Activated CD8-positive, alpha-beta T cell treated with anti-CD3 and anti-CD28 coated beads for 36 hours (primary cell): ENCODE results near the gene SBF2. TPM values are rescaled to one million over a fixed set of nuclear protein-coding genes. Genes with fewer than 3 reads are reported as not detected.

ENCODE experiments used
- ATAC-seq: fragments of 200-7000 bp; cut with Tn5 transposase; one replicate; pipeline ENCODE4 v1.10.0; 2021; ENCODE audit warnings: mild to moderate bottlenecking, moderate library complexity
- CTCF ChIA-PET: fragments of 350-600 bp; sonication (Branson Sonifier 250); formaldehyde crosslinking; loops from one replicate; lab custom pipeline; 2021; ENCODE audit warnings: antibody characterized with exemption; lab: Charles Lee
- POLR2A ChIA-PET: fragments of 350-600 bp; sonication (Branson Sonifier 250); formaldehyde crosslinking; loops from one replicate; lab custom pipeline; 2021; ENCODE audit warnings: antibody characterized with exemption; lab: Charles Lee
- DNase-seq: peaks from one replicate; pipeline ENCODE4 v3.0.0-alpha.2; 2020
- H3K27ac Mint-ChIP-seq: one replicate; pipeline ENCODE4 v1.8.0; 2021; ENCODE audit warnings: mild to moderate bottlenecking, mixed read lengths
- H3K27me3 Mint-ChIP-seq: one replicate; pipeline ENCODE4 v1.8.0; 2021; ENCODE audit warnings: mixed read lengths
- H3K36me3 Mint-ChIP-seq: one replicate; pipeline ENCODE4 v1.8.0; 2021; ENCODE audit warnings: low read depth, mixed read lengths
- H3K4me1 Mint-ChIP-seq: one replicate; pipeline ENCODE4 v1.8.0; 2021; ENCODE audit warnings: low read depth, mixed read lengths
- H3K4me3 Mint-ChIP-seq: one replicate; pipeline ENCODE4 v1.8.0; 2021; ENCODE audit warnings: mild to moderate bottlenecking, moderate library complexity, mixed read lengths
- H3K9me3 Mint-ChIP-seq: one replicate; pipeline ENCODE4 v1.8.0; 2021; ENCODE audit warnings: mixed read lengths
- intact Hi-C: fragments of 100-400 bp; cut with micrococcal nuclease; formaldehyde crosslinking; loops from one replicate; pipeline ENCODE4 v1.10.0; 2022
- total RNA-seq, 2 experiments: library from RNA; stranded (reverse); gene quantifications; one replicate each; pipeline ENCODE4 v1.2.3, GENCODE V29; 2021
- TF ChIP-seq, protein P1 (sequence below): fragments of 200-600 bp; IDR thresholded peaks from one replicate; pipeline ENCODE4 v1.8.0; 2022; ENCODE audit warnings: antibody characterized with exemption, mild to moderate bottlenecking

The SBF2 gene
- total RNA-seq, 2 experiments from 2014 or later: 10.0 to 11.0 TPM

DNA sequence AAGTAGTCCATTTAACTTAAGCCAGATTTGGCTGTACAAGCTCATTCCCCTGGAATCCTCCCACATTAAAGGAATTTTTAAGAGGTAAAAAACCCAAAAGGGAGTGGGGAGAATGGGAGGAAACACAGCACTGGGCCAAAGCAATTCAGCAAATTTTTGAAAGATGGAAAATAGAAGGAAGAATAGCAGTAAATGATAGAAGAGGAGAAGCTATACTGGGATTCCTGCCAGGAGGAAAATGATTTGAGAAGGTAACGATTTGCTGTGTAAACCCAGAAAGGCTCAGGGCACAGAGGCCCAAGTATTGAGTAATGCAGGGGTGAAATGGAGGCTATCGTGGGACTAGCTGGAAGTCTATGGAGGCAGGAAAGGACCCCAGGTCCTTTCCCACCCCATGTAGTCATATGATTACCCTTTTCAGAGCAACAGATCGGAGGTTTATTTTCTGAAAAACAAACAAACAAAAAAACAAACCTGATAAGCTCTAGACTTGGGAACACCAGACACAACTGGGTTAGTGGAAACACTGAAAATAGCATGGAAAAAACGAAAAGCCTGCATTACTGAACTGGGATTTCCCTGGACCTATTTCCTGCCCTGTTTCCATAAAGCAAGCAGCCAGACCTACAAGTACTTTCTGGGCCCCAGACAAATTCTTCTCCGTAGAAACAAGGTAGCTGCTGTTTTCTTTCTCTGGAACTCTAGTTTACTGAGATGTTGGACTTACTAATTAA lies 490.2 kb downstream of the SBF2 start:
- Mint-ChIP-seq H3K27ac (no peak overlapping the region), H3K27me3 (no peaks in the 10 kb centered on the region), H3K4me1 (peaks cover 17% of the 10 kb centered on the region), H3K36me3 (peaks cover 24% of the 10 kb centered on the region), H3K4me3 (no peak overlapping the region), H3K9me3 (no peaks in the 10 kb centered on the region)
- TF ChIP-seq, protein P1, sequence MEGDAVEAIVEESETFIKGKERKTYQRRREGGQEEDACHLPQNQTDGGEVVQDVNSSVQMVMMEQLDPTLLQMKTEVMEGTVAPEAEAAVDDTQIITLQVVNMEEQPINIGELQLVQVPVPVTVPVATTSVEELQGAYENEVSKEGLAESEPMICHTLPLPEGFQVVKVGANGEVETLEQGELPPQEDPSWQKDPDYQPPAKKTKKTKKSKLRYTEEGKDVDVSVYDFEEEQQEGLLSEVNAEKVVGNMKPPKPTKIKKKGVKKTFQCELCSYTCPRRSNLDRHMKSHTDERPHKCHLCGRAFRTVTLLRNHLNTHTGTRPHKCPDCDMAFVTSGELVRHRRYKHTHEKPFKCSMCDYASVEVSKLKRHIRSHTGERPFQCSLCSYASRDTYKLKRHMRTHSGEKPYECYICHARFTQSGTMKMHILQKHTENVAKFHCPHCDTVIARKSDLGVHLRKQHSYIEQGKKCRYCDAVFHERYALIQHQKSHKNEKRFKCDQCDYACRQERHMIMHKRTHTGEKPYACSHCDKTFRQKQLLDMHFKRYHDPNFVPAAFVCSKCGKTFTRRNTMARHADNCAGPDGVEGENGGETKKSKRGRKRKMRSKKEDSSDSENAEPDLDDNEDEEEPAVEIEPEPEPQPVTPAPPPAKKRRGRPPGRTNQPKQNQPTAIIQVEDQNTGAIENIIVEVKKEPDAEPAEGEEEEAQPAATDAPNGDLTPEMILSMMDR: no peak
- DNase-seq (no peak), ATAC-seq (no peak)
- CTCF ChIA-PET: interaction anchor here (0.6 to 1.1 kb wide), 2 partner anchors 23 to 268 kb away, joined by 3 read pairs; no protein-coding TSS in a partner anchor
- POLR2A ChIA-PET: no interaction called here
- intact Hi-C loops: no loop called here

DNA sequence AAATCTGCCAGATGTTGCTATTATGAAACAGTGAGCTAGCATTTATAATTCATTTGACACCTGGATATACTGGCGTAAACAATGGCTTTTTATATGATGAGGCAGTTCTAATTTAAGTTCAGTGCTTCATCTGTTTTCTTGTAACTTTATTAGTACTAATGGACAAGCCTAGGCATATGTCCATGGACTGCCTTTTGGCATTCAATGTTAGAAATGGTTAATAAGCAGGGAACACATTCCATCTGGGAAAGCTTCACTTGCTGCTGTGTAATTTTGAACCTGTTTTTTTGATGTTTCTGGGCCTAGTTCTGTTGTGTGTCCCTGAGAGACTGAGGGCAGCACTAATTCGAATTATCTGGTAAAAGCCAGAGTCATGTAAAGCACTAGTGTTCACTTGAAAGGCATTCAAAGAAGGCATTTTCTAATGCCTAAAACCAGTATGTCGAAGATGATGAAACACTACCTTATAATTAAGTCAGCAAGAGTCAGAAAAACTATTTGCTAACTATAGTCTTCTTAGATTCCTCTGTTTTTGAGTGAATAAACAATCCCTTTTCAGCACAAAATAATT lies 491.6 kb downstream of the SBF2 start:
- intact Hi-C loops: no loop called here
- DNase-seq (no peak), ATAC-seq (no peak)
- POLR2A ChIA-PET: interaction anchor here (0.6 kb wide), 1 partner anchor 13 kb away, joined by 3 read pairs; no protein-coding TSS in a partner anchor
- Mint-ChIP-seq H3K27me3 (no peaks in the 10 kb centered on the region), H3K4me3 (no peak overlapping the region), H3K4me1 (peaks cover 17% of the 10 kb centered on the region), H3K9me3 (no peaks in the 10 kb centered on the region), H3K36me3 (peaks cover 14% of the 10 kb centered on the region), H3K27ac (peak overlapping the region; percentile 6)
- TF ChIP-seq, protein P1: no peak
- CTCF ChIA-PET: interaction anchor here (0.9 to 1.4 kb wide), 3 partner anchors 44 to 518 kb away, joined by 3 to 4 read pairs (median 3); no protein-coding TSS in a partner anchor

DNA sequence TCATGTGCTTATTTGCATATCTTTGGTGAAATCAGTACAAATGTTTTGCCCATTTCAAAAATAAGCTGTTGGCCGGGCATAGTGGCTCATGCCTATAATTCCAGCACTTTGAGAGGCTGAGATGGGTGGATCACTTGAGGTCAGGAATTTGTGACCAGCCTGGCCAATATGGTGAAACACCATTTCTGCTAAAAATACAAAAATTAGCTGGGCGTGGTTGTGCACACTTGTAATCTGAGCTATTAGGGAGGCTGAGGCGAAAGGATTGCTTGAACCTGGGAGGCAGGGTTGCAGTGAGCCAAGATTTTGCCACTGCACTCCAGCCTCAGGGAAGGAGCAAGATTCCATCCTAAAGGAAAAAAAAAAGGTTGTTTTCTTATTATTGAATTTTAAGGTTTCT lies 494.1 kb downstream of the SBF2 start:
- no peaks in the 10 kb centered on the region for H3K9me3 Mint-ChIP-seq
- TF ChIP-seq, protein P1: no peak
- peaks cover 17% of the 10 kb centered on the region for H3K4me1 Mint-ChIP-seq
- no peak overlapping the region for H3K4me3 Mint-ChIP-seq
- H3K27ac Mint-ChIP-seq: no peak overlapping the region
- CTCF ChIA-PET: interaction anchor here (1.5 kb wide), 1 partner anchor 15 kb away, joined by 3 read pairs; no protein-coding TSS in a partner anchor
- no peak for DNase-seq
- no peak for ATAC-seq
- intact Hi-C loops: no loop called here
- H3K27me3 Mint-ChIP-seq: no peaks in the 10 kb centered on the region
- POLR2A ChIA-PET: no interaction called here
- peaks cover 6% of the 10 kb centered on the region for H3K36me3 Mint-ChIP-seq

DNA sequence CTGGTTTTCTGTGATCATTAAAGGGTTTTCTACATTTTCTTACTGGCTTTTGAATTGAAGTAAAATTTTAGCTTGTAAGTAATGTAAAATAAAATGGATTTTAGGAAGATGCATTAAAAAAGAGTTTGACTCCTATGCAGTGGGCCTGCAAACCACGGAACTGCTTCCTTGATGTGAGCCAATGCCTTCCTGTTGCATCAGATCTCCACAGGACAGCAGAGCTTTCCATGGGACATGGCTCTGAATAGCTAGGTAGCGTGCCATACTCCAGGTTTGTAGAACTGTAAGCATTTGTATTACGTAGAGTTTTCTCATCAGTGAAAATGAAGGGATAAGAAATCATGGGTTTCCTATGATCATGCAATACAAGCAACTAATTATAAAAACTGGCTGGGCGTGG lies 496.7 kb downstream of the SBF2 start:
- ATAC-seq: no peak
- POLR2A ChIA-PET: interaction anchor here (0.7 kb wide), 1 partner anchor 34 kb away, joined by 3 read pairs; no protein-coding TSS in a partner anchor

More for the DNA sequence above, 496.7 kb downstream of the SBF2 start:
- TF ChIP-seq, protein P1: no peak
- Mint-ChIP-seq H3K36me3 (no peaks in the 10 kb centered on the region), H3K27me3 (no peaks in the 10 kb centered on the region), H3K27ac (no peak overlapping the region), H3K4me3 (no peak overlapping the region), H3K4me1 (peaks cover 11% of the 10 kb centered on the region), H3K9me3 (no peaks in the 10 kb centered on the region)
- CTCF ChIA-PET: interaction anchor here (1.0 kb wide), 1 partner anchor 176 kb away, joined by 3 read pairs; no protein-coding TSS in a partner anchor
- intact Hi-C loops: no loop called here
- no peak for DNase-seq
